HG03139 (cell line): ENCODE data around the gene CCDC88C.

Experiments used
- ATAC-seq: cut with Tn5 transposase; IDR thresholded peaks from one replicate; pipeline ENCODE4 v1.9.1; 2021; ENCODE audit not compliant: unreplicated experiment

The CCDC88C gene

GRCh38 chr14:91313154-91313850 is 104.3 kb downstream of the CCDC88C start:
- no peak for ATAC-seq

DNA sequence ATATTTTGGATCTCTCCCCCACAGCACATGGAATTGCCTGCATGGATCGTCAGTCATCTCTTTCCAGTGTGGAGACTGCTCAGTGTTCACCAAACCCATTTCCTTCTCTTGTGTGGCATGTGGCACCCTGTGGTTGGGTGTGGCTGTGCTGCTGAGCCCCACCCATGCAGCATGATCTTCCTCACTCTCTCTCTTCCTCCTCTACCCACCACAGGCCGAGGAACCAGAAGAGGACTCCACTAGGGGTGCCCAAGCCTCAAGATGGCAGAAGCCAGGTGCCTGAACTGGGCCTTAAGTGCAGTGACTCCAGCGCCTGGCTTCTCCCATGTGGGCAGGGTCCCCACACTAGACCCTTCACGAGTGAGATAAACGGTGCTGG is 106.3 kb downstream of the CCDC88C start:
- ATAC-seq, result no peak

- ATAC-seq, result no peak
These were observed 106.9 kb downstream of the CCDC88C start for GRCh38 chr14:91310606-91311283.

GRCh38 chr14:91309756-91310280 is 107.8 kb downstream of the CCDC88C start:
- ATAC-seq, result no peak

DNA sequence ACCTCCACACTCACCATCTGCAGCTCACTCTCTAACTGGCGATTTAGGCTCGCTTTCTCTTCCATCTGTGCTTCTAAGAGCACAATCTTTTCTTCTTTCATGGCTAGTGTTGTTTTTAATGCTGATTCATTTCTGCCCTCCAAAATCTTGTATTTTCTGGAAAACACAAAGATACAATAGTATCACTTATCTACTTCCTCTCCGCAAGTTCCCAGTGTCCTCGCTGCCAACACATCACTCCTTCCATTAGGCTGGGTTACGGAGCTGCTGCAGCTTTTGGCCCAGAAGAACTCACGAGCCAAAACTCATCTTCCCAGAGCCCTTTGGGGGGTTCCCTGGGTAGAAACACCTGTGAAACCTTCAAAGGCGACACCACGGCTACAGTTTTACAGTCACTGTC is 109.3 kb downstream of the CCDC88C start:
- ATAC-seq, result no peak

DNA sequence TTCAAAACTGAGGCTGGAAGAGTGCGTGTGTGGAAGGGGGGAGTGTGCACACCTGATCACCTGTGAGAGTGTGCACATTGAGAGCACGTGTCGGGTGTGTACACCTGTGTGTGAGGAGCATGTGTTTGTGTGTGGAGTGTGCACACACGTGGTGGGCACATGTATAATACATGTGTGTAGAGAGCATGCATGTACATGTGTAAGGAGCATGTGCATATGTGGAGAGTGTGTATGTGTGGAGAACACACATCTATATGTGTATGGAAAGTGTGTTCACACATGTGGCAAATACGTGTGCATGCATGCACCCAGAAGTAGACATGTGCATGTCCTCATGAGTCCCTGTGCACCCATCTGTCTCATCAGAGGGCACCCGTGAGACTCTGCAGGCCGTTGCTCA is 110.0 kb downstream of the CCDC88C start:
- no peak for ATAC-seq

DNA sequence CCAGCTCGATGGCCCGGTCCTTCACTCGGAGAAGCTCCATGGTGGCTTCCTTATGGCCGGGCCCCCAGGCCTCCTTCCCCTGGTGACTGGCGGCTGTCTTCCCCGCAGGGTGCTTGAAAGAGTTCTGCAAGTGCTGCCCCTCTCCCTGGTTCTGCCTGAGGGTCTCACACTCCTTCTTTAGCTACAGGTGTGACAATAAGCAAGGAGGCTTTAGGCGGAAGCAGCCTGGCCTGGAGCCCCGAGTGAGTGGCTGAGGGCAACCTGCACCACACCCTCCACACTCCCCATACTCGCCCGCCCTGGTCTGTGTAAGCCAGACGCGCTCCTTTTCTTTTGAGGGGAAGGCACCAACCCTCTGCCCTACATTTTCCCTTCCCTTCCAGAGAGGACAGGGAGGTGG is 110.6 kb downstream of the CCDC88C start:
- no peak for ATAC-seq

GRCh38 chr14:91306547-91306946 is 111.1 kb downstream of the CCDC88C start:
- ATAC-seq, result no peak

- no peak for ATAC-seq
These were observed 111.8 kb downstream of the CCDC88C start for GRCh38 chr14:91305650-91306431.

- no peak for ATAC-seq
These were observed 113.7 kb downstream of the CCDC88C start for GRCh38 chr14:91303924-91304229.

GRCh38 chr14:91303091-91303923 is 114.3 kb downstream of the CCDC88C start:
- ATAC-seq, result no peak

DNA sequence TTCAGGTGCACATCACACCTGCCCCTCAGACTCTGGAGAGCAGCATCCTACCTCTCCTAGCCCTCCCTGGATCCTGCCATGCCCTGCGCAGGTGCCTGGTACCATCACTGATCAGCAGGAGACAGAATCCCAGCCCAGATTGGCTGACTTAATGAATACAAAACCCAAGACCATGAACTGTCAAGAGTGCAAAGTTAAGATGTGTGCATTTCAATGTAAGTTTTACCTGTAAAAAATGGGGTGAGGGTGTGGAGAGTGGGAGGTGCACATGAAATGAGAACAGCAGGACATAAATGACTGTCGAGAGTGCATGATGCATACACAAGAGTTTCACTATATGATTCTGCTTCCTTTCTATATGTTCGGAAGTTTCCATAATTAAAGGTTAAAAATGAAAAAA is 115.2 kb downstream of the CCDC88C start:
- ATAC-seq, result no peak

GRCh38 chr14:91300957-91301356 is 116.7 kb downstream of the CCDC88C start:
- no peak for ATAC-seq

DNA sequence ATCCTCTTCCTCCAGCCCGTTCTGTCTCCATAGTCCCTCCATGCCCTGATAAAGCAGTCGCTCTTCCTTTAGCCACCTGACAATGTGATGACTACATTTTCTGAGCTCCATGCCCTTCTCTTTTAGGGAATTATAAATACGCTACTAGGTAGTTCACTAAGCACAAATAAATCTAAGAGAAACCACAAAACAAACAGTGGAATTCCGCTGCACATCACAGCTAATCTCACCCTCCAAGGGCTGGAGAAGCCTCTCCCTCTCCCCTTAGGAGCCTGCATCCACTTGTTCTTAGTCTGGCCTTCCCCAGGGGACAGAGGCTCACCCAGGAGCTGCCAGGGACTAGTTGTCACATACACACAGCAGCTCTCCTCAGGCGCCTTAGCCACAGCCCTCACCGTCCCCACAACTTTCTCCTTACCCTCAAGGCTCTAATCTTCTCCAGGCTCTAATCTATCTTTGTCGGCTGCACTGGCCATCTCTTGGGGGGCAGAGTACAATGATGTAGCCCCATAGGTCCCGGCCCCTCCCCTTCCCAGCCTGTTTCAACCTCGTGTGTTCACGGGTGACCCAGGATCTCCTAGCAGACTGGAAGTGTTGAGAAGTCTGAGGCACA is 117.2 kb downstream of the CCDC88C start:
- no peak for ATAC-seq

DNA sequence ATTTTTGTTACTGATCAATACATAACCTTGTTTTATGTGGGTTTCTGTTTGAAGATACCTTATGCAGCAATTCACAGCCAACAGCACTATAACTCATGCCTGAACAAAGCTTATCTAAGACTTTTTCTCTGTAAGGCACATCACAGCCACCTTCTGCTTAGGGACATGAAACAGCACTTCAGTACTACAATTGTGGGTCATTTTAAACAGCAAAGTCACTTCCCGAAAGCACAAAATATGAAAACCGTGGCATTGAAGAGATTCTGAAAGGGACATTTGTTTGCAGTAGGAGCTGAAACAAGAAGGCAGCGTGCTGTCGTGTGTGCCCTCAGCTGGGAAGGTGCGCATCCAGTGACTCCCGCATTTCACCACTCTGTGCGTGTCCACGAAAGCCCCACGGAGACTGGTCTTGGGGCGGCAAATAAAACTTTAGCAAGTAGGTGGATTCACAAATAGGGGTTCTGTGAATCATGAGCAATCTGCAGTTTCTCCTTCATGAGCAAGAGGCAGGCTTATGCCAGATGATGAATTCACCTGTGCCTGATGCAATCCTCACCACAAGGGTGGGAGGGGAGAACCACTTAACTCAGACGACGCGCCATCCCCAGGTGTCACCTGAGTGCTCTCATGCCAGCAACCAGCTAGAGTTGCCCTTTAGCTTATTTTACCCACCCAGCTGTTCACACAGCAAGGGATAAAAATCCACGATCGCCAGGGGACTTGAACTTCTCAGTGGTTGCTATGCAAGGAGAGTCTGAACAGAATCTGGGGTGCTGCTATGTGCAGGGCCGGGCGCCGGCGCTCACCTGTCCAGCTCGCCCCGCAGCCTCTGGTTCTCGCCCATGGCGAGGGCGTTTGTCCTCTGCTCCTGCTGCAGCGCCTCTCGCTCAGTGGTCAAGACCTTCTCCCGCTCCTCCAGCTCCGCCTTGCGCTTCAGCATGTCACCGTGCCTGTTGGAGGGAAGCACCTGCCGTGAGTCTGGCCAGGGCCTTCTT is 118.2 kb downstream of the CCDC88C start:
- ATAC-seq, result no peak

- ATAC-seq, result no peak
These were observed 119.0 kb downstream of the CCDC88C start for GRCh38 chr14:91298576-91298975.

DNA sequence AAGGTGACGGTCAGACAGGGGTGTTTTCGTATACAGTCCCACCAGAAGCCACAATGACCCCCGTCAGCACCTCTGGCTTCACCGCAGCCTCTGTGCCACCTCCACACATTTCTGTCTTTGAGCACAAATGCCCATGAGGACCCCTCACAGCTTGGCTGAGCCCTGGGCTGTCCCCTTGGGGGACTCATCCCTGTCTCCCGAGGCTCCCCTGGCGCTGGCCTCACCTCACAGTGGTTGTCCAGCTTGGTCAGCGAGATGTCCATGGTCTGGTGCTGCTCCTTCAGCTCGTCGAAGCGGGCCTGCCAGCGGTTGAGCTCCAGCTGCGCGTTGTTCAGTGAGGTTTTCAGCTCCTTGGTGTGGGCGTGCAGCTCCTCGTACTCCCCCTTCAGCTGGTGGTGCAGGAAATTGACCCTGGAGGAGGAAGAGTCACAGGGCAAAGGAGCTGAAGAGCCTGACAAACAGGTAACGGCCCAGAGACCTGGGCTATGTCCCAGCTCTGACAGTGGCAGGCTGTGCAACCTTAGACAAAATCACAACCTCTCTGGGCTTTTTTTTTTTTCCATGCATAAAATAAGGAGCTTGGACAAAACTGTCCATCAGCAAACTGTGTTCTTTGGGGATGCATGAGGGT is 120.4 kb downstream of the CCDC88C start:
- no peak for ATAC-seq

- ATAC-seq, result no peak
These were observed 121.5 kb downstream of the CCDC88C start for GRCh38 chr14:91295851-91296796.
